Effector CD8-positive, alpha-beta T cell (primary cell): Measurements from ENCODE around the gene ARHGEF2.
A peak's percentile ranks its signal among the peaks of the same experiment; 100 is the strongest.

Experiments used
- DNase-seq: peaks from one replicate; lab custom pipeline; 2025; lab: John Stamatoyannopoulos, UW

The ARHGEF2 gene

GRCh38 chr1:155912056-155912536 lies 66.3 kb downstream of the ARHGEF2 start:
- DNase-seq: no peak

- peak; percentile 78 for DNase-seq
Measured at GRCh38 chr1:155911156-155912055, 66.9 kb downstream of the ARHGEF2 start, which contains the start of gene RIT1. RIT1 (minus strand) TSS chr1:155911349; CDS start chr1:155910761, 588 bp downstream.

GRCh38 chr1:155910621-155911121 lies 67.7 kb downstream of the ARHGEF2 start:
- DNase-seq: no peak

GRCh38 chr1:155909894-155910293 lies 68.5 kb downstream of the ARHGEF2 start:
- no peak for DNase-seq

GRCh38 chr1:155904261-155904660 lies 74.1 kb downstream of the ARHGEF2 start:
- DNase-seq: no peak

GRCh38 chr1:155900161-155900560 lies 78.2 kb downstream of the ARHGEF2 start:
- no peak for DNase-seq

GRCh38 chr1:155899683-155900082 lies 78.7 kb downstream of the ARHGEF2 start:
- DNase-seq: no peak

GRCh38 chr1:155898888-155899287 lies 79.5 kb downstream of the ARHGEF2 start:
- DNase-seq: no peak

- no peak for DNase-seq
Measured at GRCh38 chr1:155897746-155898145, 80.6 kb downstream of the ARHGEF2 start.
